GM23338 (cell line): ENCODE measurements around the gene EFHB. TPM values are rescaled to one million over a fixed set of nuclear protein-coding genes. Genes with fewer than 3 reads are reported as not detected.

Source experiments
- ATAC-seq: fragments of 200-7000 bp; cut with Tn5 transposase; 3 replicates; pipeline ENCODE4 v1.9.1; 2020
- DNase-seq: peaks from one replicate; pipeline ENCODE4 v3.0.0-alpha.2; 2015; ENCODE audit warnings: low spot score
- H2AFZ ChIP-seq: fragments of 200-600 bp; sonication (generic); 2 replicates; pipeline ENCODE4 v1.8.0; 2016; ENCODE audit warnings: antibody characterized with exemption, mild to moderate bottlenecking, moderate library complexity
- H3F3A ChIP-seq: fragments of 200-600 bp; sonication (generic); replicated peaks from 2 replicates; pipeline ENCODE4 v1.8.0; 2017; ENCODE audit warnings: antibody characterized with exemption, mixed run types, low read depth
- H3K27ac ChIP-seq: fragments of 200-600 bp; sonication (generic); 2 replicates; pipeline ENCODE4 v1.6.1; 2016; ENCODE audit warnings: low read depth
- H3K27me3 ChIP-seq: fragments of 200-600 bp; sonication (generic); 2 replicates; pipeline ENCODE4 v1.8.0; 2016; ENCODE audit warnings: mild to moderate bottlenecking, mixed run types, moderate library complexity; ENCODE audit not compliant: insufficient read depth
- H3K36me3 ChIP-seq: fragments of 200-600 bp; sonication (generic); 2 replicates; pipeline ENCODE4 v1.8.0; 2016; ENCODE audit warnings: mild to moderate bottlenecking; ENCODE audit not compliant: insufficient read depth
- H3K4me1 ChIP-seq: fragments of 200-600 bp; sonication (generic); 2 replicates; pipeline ENCODE4 v1.8.0; 2016; ENCODE audit warnings: mild to moderate bottlenecking, moderate library complexity; ENCODE audit not compliant: insufficient read depth
- H3K4me2 ChIP-seq: fragments of 200-600 bp; sonication (generic); 2 replicates; pipeline ENCODE4 v1.7.1; 2017; ENCODE audit warnings: mixed run types
- H3K4me3 ChIP-seq: fragments of 200-600 bp; sonication (generic); 2 replicates; pipeline ENCODE4 v1.6.1; 2016; ENCODE audit warnings: mixed run types
- H3K79me2 ChIP-seq: fragments of 200-600 bp; sonication (generic); replicated peaks from 2 replicates; pipeline ENCODE4 v1.8.0; 2017; ENCODE audit warnings: mild to moderate bottlenecking; ENCODE audit not compliant: insufficient read depth
- H3K9me2 ChIP-seq: fragments of 200-600 bp; sonication (generic); 2 replicates; pipeline ENCODE4 v1.8.0; 2017; ENCODE audit not compliant: insufficient read depth
- H4K20me1 ChIP-seq: fragments of 200-600 bp; sonication (generic); replicated peaks from 2 replicates; pipeline ENCODE4 v1.8.0; 2017; ENCODE audit warnings: mild to moderate bottlenecking; ENCODE audit not compliant: insufficient read depth
- H3K27ac Mint-ChIP-seq: 2 replicates; pipeline ENCODE4 v1.8.0; 2020; ENCODE audit warnings: inconsistent platforms, mild to moderate bottlenecking, moderate library complexity, mixed read lengths
- H3K27me3 Mint-ChIP-seq: 3 replicates; pipeline ENCODE4 v1.8.0; 2022; ENCODE audit warnings: low read depth, mild to moderate bottlenecking, moderate library complexity, mixed read lengths, inconsistent platforms; ENCODE audit not compliant: insufficient read depth, poor library complexity
- H3K36me3 Mint-ChIP-seq: 3 replicates; pipeline ENCODE4 v1.8.0; 2021; ENCODE audit warnings: low read depth, mild to moderate bottlenecking, inconsistent platforms, moderate library complexity, mixed read lengths
- H3K4me1 Mint-ChIP-seq: 3 replicates; pipeline ENCODE4 v1.8.0; 2020; ENCODE audit warnings: mild to moderate bottlenecking, inconsistent platforms, mixed read lengths
- H3K4me3 Mint-ChIP-seq: 3 replicates; pipeline ENCODE4 v1.8.0; 2021; ENCODE audit warnings: moderate library complexity, mild to moderate bottlenecking, inconsistent platforms, mixed read lengths
- H3K9me3 Mint-ChIP-seq: 3 replicates; pipeline ENCODE4 v1.8.0; 2020; ENCODE audit warnings: moderate library complexity, mild to moderate bottlenecking, inconsistent platforms, mixed read lengths
- CREB1 ChIP-seq: fragments of 250-450 bp; sonication (Bioruptor Pico); IDR thresholded peaks from 2 replicates; pipeline ENCODE4 v1.5.0; 2020; ENCODE audit warnings: low read depth, mild to moderate bottlenecking, moderate library complexity
- CTCF ChIP-seq, 2 experiments: fragments of 200-600 bp in 1 of 2; sonication (generic) in 1 of 2; conservative IDR thresholded peaks; 2 replicates each; pipeline versions ENCODE4 v1.5.1 to v1.6.1; 2016 to 2017; ENCODE audit warnings: antibody characterized with exemption in 2 of 2, low read depth in 2 of 2, mild to moderate bottlenecking in 2 of 2, moderate library complexity in 1 of 2
- ETS1 ChIP-seq: IDR thresholded peaks from 2 replicates; pipeline ENCODE4 v1.6.1; 2016; ENCODE audit warnings: antibody characterized with exemption
- EZH2 ChIP-seq: fragments of 200-600 bp; sonication (generic); IDR thresholded peaks from one replicate; pipeline ENCODE4 v1.8.0; 2017; ENCODE audit warnings: antibody characterized with exemption, mild to moderate bottlenecking, low read depth; ENCODE audit not compliant: unreplicated experiment
- EZH2phosphoT487 ChIP-seq: fragments of 200-600 bp; sonication (generic); IDR thresholded peaks from one replicate; pipeline ENCODE4 v1.8.1; 2018; ENCODE audit warnings: antibody characterized with exemption; ENCODE audit not compliant: unreplicated experiment
- JUNB ChIP-seq: IDR thresholded peaks from one replicate; pipeline ENCODE4 v1.6.1; 2016; ENCODE audit warnings: antibody characterized with exemption; ENCODE audit not compliant: unreplicated experiment
- NANOG ChIP-seq: IDR thresholded peaks from 2 replicates; pipeline ENCODE4 v1.6.1; 2016; ENCODE audit warnings: antibody characterized with exemption, borderline replicate concordance
- POLR2AphosphoS5 ChIP-seq: IDR thresholded peaks from 2 replicates; pipeline ENCODE4 v1.6.1; 2016; ENCODE audit warnings: antibody characterized with exemption, low read depth
- REST ChIP-seq: IDR thresholded peaks from one replicate; pipeline ENCODE4 v1.6.1; 2018; ENCODE audit warnings: antibody characterized with exemption; ENCODE audit not compliant: unreplicated experiment
- STAT1 ChIP-seq: IDR thresholded peaks from one replicate; pipeline ENCODE4 v1.6.1; 2016; ENCODE audit warnings: antibody characterized with exemption; ENCODE audit not compliant: unreplicated experiment
- ZNF114 ChIP-seq: fragments of 250-450 bp; sonication (Bioruptor Pico); IDR thresholded peaks from 2 replicates; pipeline ENCODE4 v1.5.0; 2020; ENCODE audit warnings: mild to moderate bottlenecking, moderate library complexity
- ZNF331 ChIP-seq: fragments of 250-450 bp; sonication (Bioruptor Pico); IDR thresholded peaks from 2 replicates; pipeline ENCODE4 v1.5.0; 2020; ENCODE audit warnings: low read depth, mild to moderate bottlenecking, moderate library complexity
- ZNF462 ChIP-seq: fragments of 250-450 bp; sonication (Bioruptor Pico); IDR thresholded peaks from 2 replicates; pipeline ENCODE4 v1.5.0; 2020; ENCODE audit warnings: mild to moderate bottlenecking, moderate library complexity
- polyA plus RNA-seq: library from polyadenylated mRNA; unstranded; fragments of >200 nt; fragmentation: Nextera tagmentation; extraction: Ambion mirVana; gene quantifications from 2 replicates; pipeline ENCODE4 v1.2.1, GENCODE V29; 2016
- total RNA-seq: library from RNA; depleted of rRNA; stranded (reverse); fragments of >200 nt; shearing (Covaris generic); gene quantifications from 2 replicates; pipeline ENCODE4 v1.2.3, GENCODE V29; 2014

Gene EFHB
- total and polyA plus RNA-seq, 2 experiments from 2014 or later = 0.35 to 0.68 TPM

- no peaks in the 10 kb centered on the region for H4K20me1 ChIP-seq
- TF ChIP-seq JUNB = no peak
- TF ChIP-seq CREB1 (CRISPR knock-in tag) = no peak
- no peak for TF ChIP-seq EZH2
- no peak for TF ChIP-seq ZNF331 (CRISPR knock-in tag)
- TF ChIP-seq STAT1 = no peak
- no peak for TF ChIP-seq ZNF462
- TF ChIP-seq CTCF (conservative IDR thresholded peaks at IDR 0.05; ENCODE audit: low read depth in 2 of 2) = no peak
- no peak for TF ChIP-seq NANOG
- TF ChIP-seq ETS1 = no peak
- TF ChIP-seq REST = no peak
- TF ChIP-seq POLR2AphosphoS5 = no peak
- TF ChIP-seq EZH2phosphoT487 = no peak
- no peak for TF ChIP-seq ZNF114 (CRISPR knock-in tag)
- no peaks in the 10 kb centered on the region for H3F3A ChIP-seq
- no peaks in the 10 kb centered on the region for H3K79me2 ChIP-seq
- ATAC-seq (no peak), DNase-seq (no peak)
- no peak overlapping the region for H3K4me3 ChIP-seq
- 0 out of 2 replicates have a peak, but pooled peaks cover 8% of the 10 kb centered on the region for H3K4me1 ChIP-seq
- H3K27me3 ChIP-seq = no peaks in the 10 kb centered on the region
- H3K4me3 Mint-ChIP-seq = no peak overlapping the region
- no peak overlapping the region for H3K27ac ChIP-seq
- H3K27me3 Mint-ChIP-seq = peaks cover 1% of the 10 kb centered on the region
- no peaks in the 10 kb centered on the region for H3K9me3 Mint-ChIP-seq
- H2AFZ ChIP-seq = no peak overlapping the region
- no peak overlapping the region for H3K27ac Mint-ChIP-seq
- no peaks in the 10 kb centered on the region for H3K36me3 Mint-ChIP-seq
- H3K4me2 ChIP-seq = no peak overlapping the region
- no peaks in the 10 kb centered on the region for H3K36me3 ChIP-seq
- H3K9me2 ChIP-seq = no peaks in the 10 kb centered on the region
- peaks cover 7% of the 10 kb centered on the region; the same call in 2 of the 3 replicates for H3K4me1 Mint-ChIP-seq
These were observed 35.3 kb downstream of the EFHB start for GRCh38 chr3:19898721-19899120.
